Esophagus squamous epithelium (tissue), 4 donors: ENCODE measurements around the gene SLC46A3.

ENCODE experiments used
- CTCF ChIP-seq, 6 experiments: fragments of 450-650 bp in 4 of 6; fragments of 200-600 bp in 2 of 6; sonication (generic) in 2 of 6; IDR thresholded peaks; one replicate each; pipeline ENCODE4 v1.5.1; 2016 to 2019; ENCODE audit warnings: antibody characterized with exemption in 6 of 6, mild to moderate bottlenecking in 4 of 6, moderate library complexity in 4 of 6
- POLR2A ChIP-seq, 4 donors: fragments of 450-650 bp; IDR thresholded peaks; one replicate each; pipeline ENCODE4 v1.6.1; 2017; ENCODE audit warnings: antibody characterized with exemption in 4 of 4, mild to moderate bottlenecking in 4 of 4, moderate library complexity in 3 of 4

GRCh38 chr13:28751175-28751960 is 32.6 kb upstream of the SLC46A3 start:
- TF ChIP-seq CTCF (IDR thresholded peaks at IDR 0.05): no peak
- TF ChIP-seq POLR2A (IDR thresholded peaks at IDR 0.05): no peak
